HepG2 (cell line): ENCODE measurements around the gene ENPP1. TPM values are rescaled to one million over a fixed set of nuclear protein-coding genes. Genes with fewer than 3 reads are reported as not detected.
A peak's percentile ranks its signal among the peaks of the same experiment; 100 is the strongest.

Experiments
- ARID3A ChIP-seq: IDR thresholded peaks from 2 replicates; pipeline ENCODE4 v1.6.1; 2012; ENCODE audit warnings: low read depth, low read length, improper control_type of control experiment
- ASH2L ChIP-seq: fragments of 300-600, 200-600 bp; sonication (generic); IDR thresholded peaks from 2 replicates; pipeline ENCODE4 v1.7.0; 2017; ENCODE audit warnings: low read depth, mild to moderate bottlenecking, moderate library complexity, mixed read lengths, low read length; ENCODE audit not compliant: insufficient read length
- ATF7 ChIP-seq, 2 experiments: fragments of 450-650 bp in 1 of 2; sonication (generic) in 1 of 2; formaldehyde crosslinking in 1 of 2; IDR thresholded peaks; 2 replicates each; pipeline versions ENCODE4 v1.4.0 to v1.6.1; 2016 to 2020; ENCODE audit warnings: antibody characterized with exemption in 1 of 2, mild to moderate bottlenecking in 1 of 2, missing genetic modification reagents in 1 of 2
- BHLHE40 ChIP-seq: IDR thresholded peaks from 2 replicates; pipeline ENCODE4 v1.6.1; 2011; ENCODE audit warnings: low read length, improper control_type of control experiment
- ETV6 ChIP-seq: sonication (generic); formaldehyde crosslinking; conservative IDR thresholded peaks from 2 replicates; pipeline ENCODE4 v1.4.0; 2020; ENCODE audit warnings: missing genetic modification reagents
- KLF9 ChIP-seq: IDR thresholded peaks from 2 replicates; pipeline ENCODE4 v1.6.1; 2016; ENCODE audit warnings: low read depth
- NFIC ChIP-seq: IDR thresholded peaks from 2 replicates; pipeline ENCODE4 v1.6.1; 2012; ENCODE audit warnings: mild to moderate bottlenecking, low read length, inconsistent platforms
- PATZ1 ChIP-seq: sonication (generic); formaldehyde crosslinking; IDR thresholded peaks from 2 replicates; pipeline ENCODE4 v1.4.0; 2020; ENCODE audit warnings: missing genetic modification reagents
- SMARCE1 ChIP-seq: fragments of 450-650 bp; IDR thresholded peaks from 2 replicates; pipeline ENCODE4 v1.6.1; 2017; ENCODE audit warnings: borderline replicate concordance
- TP53 ChIP-seq: sonication (generic); formaldehyde crosslinking; conservative IDR thresholded peaks from 2 replicates; pipeline ENCODE4 v1.4.0; 2020; ENCODE audit warnings: missing genetic modification reagents
- ZNF326 ChIP-seq: sonication (generic); formaldehyde crosslinking; IDR thresholded peaks from 2 replicates; pipeline ENCODE4 v1.4.0; 2020; ENCODE audit warnings: missing genetic modification reagents, borderline replicate concordance
- ZNF503 ChIP-seq: sonication (generic); formaldehyde crosslinking; IDR thresholded peaks from 2 replicates; pipeline ENCODE4 v1.4.0; 2020; ENCODE audit warnings: missing genetic modification reagents
- ZNF569 ChIP-seq: sonication (generic); formaldehyde crosslinking; IDR thresholded peaks from 2 replicates; pipeline ENCODE4 v1.5.0; 2020; ENCODE audit warnings: mild to moderate bottlenecking, missing genetic modification reagents, moderate library complexity, borderline replicate concordance
- ZNF709 ChIP-seq: sonication (generic); formaldehyde crosslinking; IDR thresholded peaks from 2 replicates; pipeline ENCODE4 v1.5.0; 2020; ENCODE audit warnings: mild to moderate bottlenecking, missing genetic modification reagents
- ZSCAN20 ChIP-seq: sonication (generic); formaldehyde crosslinking; IDR thresholded peaks from 2 replicates; pipeline ENCODE4 v1.4.0; 2020; ENCODE audit warnings: missing genetic modification reagents, mild to moderate bottlenecking, borderline replicate concordance
- polyA plus RNA-seq, 8 experiments: library from polyadenylated mRNA; depleted of rRNA in 3 of 8; stranded (reverse) in 7 of 8; unstranded in 1 of 8; fragments of >200 nt; fragmentation: Illumina TruSeq in 4 of 8; extraction: Trizol in 4 of 8; gene quantifications; 2 replicates each; pipeline versions ENCODE4 v1.2.1 to v1.2.3, GENCODE V29; 2011 to 2016; ENCODE audit warnings: low read depth in 4 of 8, missing spikeins in 1 of 8, mixed read lengths in 1 of 8; ENCODE audit not compliant: insufficient read depth in 1 of 8
- total RNA-seq, 5 experiments: library from RNA; depleted of rRNA; stranded (reverse); fragments of >200 nt; fragmentation: Illumina TruSeq; extraction: Trizol; gene quantifications; 2 replicates each; pipeline ENCODE4 v1.2.3, GENCODE V29; 2016; ENCODE audit warnings: low read depth in 1 of 5
- TF ChIP-seq, protein P1 (sequence below), 2 experiments: sonication (generic) in 1 of 2; formaldehyde crosslinking in 1 of 2; IDR thresholded peaks; 2 replicates each; pipeline versions ENCODE4 v1.4.0 to v1.6.1; 2016 to 2020; ENCODE audit warnings: borderline replicate concordance in 1 of 2, low read depth in 1 of 2, mild to moderate bottlenecking in 1 of 2, missing genetic modification reagents in 1 of 2
- TF ChIP-seq, protein P2 (sequence below): sonication (generic); formaldehyde crosslinking; IDR thresholded peaks from 2 replicates; pipeline ENCODE4 v1.4.0; 2020; ENCODE audit warnings: missing genetic modification reagents, borderline replicate concordance

The ENPP1 gene
- total and polyA plus RNA-seq, 2 of the 13 experiments (the other 11 are each of a cell fraction or from before 2014, with no cell fraction given) = 56.5 to 160 TPM

GRCh38 chr6:131825946-131826345 lies 18.1 kb downstream of the ENPP1 start (continued):
- TF ChIP-seq ZNF326 (CRISPR knock-in tag) = no peak
- no peak for TF ChIP-seq BHLHE40
- no peak for TF ChIP-seq ZNF709 (CRISPR knock-in tag)
- 0 out of 2 replicates have a peak, but pooled peaks have one; percentile 48 for TF ChIP-seq ZSCAN20 (CRISPR knock-in tag)
- peak; percentile 58; the same call in 1 of the 2 replicates for TF ChIP-seq TP53 (CRISPR knock-in tag)
- peak; percentile 100 for TF ChIP-seq ETV6 (CRISPR knock-in tag)
- TF ChIP-seq SMARCE1 = no peak
- TF ChIP-seq ARID3A = peak; percentile 83
- peak; percentile 89; the same call in 1 of the 2 replicates for TF ChIP-seq NFIC
- TF ChIP-seq, protein P1, sequence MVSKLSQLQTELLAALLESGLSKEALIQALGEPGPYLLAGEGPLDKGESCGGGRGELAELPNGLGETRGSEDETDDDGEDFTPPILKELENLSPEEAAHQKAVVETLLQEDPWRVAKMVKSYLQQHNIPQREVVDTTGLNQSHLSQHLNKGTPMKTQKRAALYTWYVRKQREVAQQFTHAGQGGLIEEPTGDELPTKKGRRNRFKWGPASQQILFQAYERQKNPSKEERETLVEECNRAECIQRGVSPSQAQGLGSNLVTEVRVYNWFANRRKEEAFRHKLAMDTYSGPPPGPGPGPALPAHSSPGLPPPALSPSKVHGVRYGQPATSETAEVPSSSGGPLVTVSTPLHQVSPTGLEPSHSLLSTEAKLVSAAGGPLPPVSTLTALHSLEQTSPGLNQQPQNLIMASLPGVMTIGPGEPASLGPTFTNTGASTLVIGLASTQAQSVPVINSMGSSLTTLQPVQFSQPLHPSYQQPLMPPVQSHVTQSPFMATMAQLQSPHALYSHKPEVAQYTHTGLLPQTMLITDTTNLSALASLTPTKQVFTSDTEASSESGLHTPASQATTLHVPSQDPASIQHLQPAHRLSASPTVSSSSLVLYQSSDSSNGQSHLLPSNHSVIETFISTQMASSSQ (IDR thresholded peaks at IDR 0.05; ENCODE audit: low read depth) = peak; percentile 31; the same call in 1 of the 2 replicates
- TF ChIP-seq, protein P1 (CRISPR knock-in tag; IDR thresholded peaks at IDR 0.05; ENCODE audit: borderline replicate concordance) = no peak
- TF ChIP-seq ZNF569 (CRISPR knock-in tag) = no peak
- TF ChIP-seq KLF9 (CRISPR knock-in tag) = no peak
- no peak for TF ChIP-seq ATF7 (IDR thresholded peaks at IDR 0.05)
- TF ChIP-seq ATF7 (CRISPR knock-in tag; IDR thresholded peaks at IDR 0.05) = no peak
- TF ChIP-seq ASH2L = peak; percentile 10
- TF ChIP-seq, protein P2, sequence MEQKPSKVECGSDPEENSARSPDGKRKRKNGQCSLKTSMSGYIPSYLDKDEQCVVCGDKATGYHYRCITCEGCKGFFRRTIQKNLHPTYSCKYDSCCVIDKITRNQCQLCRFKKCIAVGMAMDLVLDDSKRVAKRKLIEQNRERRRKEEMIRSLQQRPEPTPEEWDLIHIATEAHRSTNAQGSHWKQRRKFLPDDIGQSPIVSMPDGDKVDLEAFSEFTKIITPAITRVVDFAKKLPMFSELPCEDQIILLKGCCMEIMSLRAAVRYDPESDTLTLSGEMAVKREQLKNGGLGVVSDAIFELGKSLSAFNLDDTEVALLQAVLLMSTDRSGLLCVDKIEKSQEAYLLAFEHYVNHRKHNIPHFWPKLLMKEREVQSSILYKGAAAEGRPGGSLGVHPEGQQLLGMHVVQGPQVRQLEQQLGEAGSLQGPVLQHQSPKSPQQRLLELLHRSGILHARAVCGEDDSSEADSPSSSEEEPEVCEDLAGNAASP (CRISPR knock-in tag) = peak; percentile 54; the same call in 1 of the 2 replicates
- TF ChIP-seq ZNF503 (CRISPR knock-in tag) = peak; percentile 59; the same call in 1 of the 2 replicates
- TF ChIP-seq PATZ1 (CRISPR knock-in tag) = 0 out of 2 replicates have a peak, but pooled peaks have one; percentile 24
